OCI-LY7 (cell line): ENCODE results near the gene TMEM269.

ENCODE experiments used
- CTCF ChIP-seq: fragments of 200-600 bp; sonication (generic); conservative IDR thresholded peaks from 2 replicates; pipeline ENCODE4 v1.5.1; 2014; ENCODE audit warnings: mild to moderate bottlenecking, antibody characterized with exemption, low read length, moderate library complexity, mixed read lengths
- EZH2phosphoT487 ChIP-seq: fragments of 200-600 bp; sonication (generic); IDR thresholded peaks from 2 replicates; pipeline ENCODE4 v1.6.1; 2018; ENCODE audit warnings: low read depth, borderline replicate concordance, mild to moderate bottlenecking, mixed run types, antibody characterized with exemption, low read length, moderate library complexity, mixed read lengths

- TF ChIP-seq CTCF, result no peak
- no peak for TF ChIP-seq EZH2phosphoT487
Observed at GRCh38 chr1:42806593-42806992, 21.8 kb downstream of the TMEM269 start.
